ENCODE results near the gene MEIG1. TPM values are rescaled to one million over a fixed set of nuclear protein-coding genes. Genes with fewer than 3 reads are reported as not detected.
"Not testable (repeated sequence)": the region's sequence is repeated elsewhere in the genome, so short reads cannot be mapped to it uniquely, and the experiment has no call there.

MEIG1 gene
- total and polyA plus RNA-seq, 2 of the 8 experiments (the other 6 are each of a cell fraction or from before 2014, with no cell fraction given) = not detected

- H4K8ac ChIP-seq (ENCODE audit: extremely low read depth, insufficient read depth, low read length); H3K9me3 ChIP-seq (ENCODE audit: insufficient read depth in 2 of 2, low read depth in 1 of 2, low read length in 1 of 2); H3K4me2 ChIP-seq (ENCODE audit: insufficient read depth in 1 of 2, low read depth in 2 of 2, low read length in 2 of 2); H2BK5ac ChIP-seq (ENCODE audit: low read depth, low read length); H2BK120ac ChIP-seq (replicated peaks; ENCODE audit: low read depth, low read length); H3K23ac ChIP-seq (ENCODE audit: insufficient read length); H2BK20ac ChIP-seq (ENCODE audit: low read length); H2AK5ac ChIP-seq (ENCODE audit: low read depth, low read length); H3K79me1 ChIP-seq (ENCODE audit: low read depth, low read length); H3K4ac ChIP-seq (replicated peaks; ENCODE audit: insufficient read length, low read depth, low read length); H4K91ac ChIP-seq (replicated peaks; ENCODE audit: insufficient read length, low read length); H2AFZ ChIP-seq (ENCODE audit: low read length); H3K27ac ChIP-seq (ENCODE audit: low read depth, low read length); H3K18ac ChIP-seq (ENCODE audit: extremely low read depth, low read length); H3K56ac ChIP-seq (replicated peaks; ENCODE audit: insufficient read length, low read depth, low read length); H3K23me2 ChIP-seq (ENCODE audit: low read depth, low read length); H3K79me2 ChIP-seq (ENCODE audit: control insufficient read depth in 1 of 2, insufficient read depth in 2 of 2, low read length in 2 of 2); H3K27me3 ChIP-seq (replicated peaks in 1 of 4; ENCODE audit: control insufficient read depth in 3 of 4, extremely low read depth in 1 of 4, insufficient read depth in 3 of 4, low read length in 3 of 4); H3K4me1 ChIP-seq (replicated peaks in 1 of 4; ENCODE audit: control insufficient read depth in 3 of 4, insufficient read depth in 4 of 4, low read length in 3 of 4); H4K20me1 ChIP-seq (replicated peaks in 1 of 2; ENCODE audit: control insufficient read depth in 1 of 2, insufficient read depth in 2 of 2, low read length in 2 of 2); H3K4me3 ChIP-seq (ENCODE audit: extremely low read depth in 1 of 4, insufficient read depth in 2 of 4, low read depth in 3 of 4, low read length in 4 of 4); H3K14ac ChIP-seq (ENCODE audit: insufficient read length); FAIRE-seq; DNase-seq (ENCODE audit: low read depth in 1 of 2, low spot score in 2 of 2); H3K9ac ChIP-seq (replicated peaks in 1 of 4; ENCODE audit: extremely low read depth in 1 of 4, low read depth in 3 of 4, low read length in 3 of 4); H3K36me3 ChIP-seq (ENCODE audit: control insufficient read depth in 2 of 4, insufficient read depth in 4 of 4, low read length in 3 of 4); H2BK15ac ChIP-seq (ENCODE audit: low read length); H2BK12ac ChIP-seq (ENCODE audit: low read depth, low read length); H4K5ac ChIP-seq (ENCODE audit: insufficient read length, low read depth, low read length): not testable (repeated sequence)
- ChIA-PET POLR2A (ENCODE audit: partially characterized antibody) (interaction anchor here (0.7 kb wide), 1 partner anchor 142 kb away, joined by 3 read pairs; no protein-coding TSS in a partner anchor), CTCF (ENCODE audit: partially characterized antibody) (interaction anchor here (1.2 to 2.8 kb wide), 3 partner anchors 43 to 116 kb away, joined by 3 to 10 read pairs (median 7); no protein-coding TSS in a partner anchor)
- WGBS, 2 experiments (ENCODE audit: extremely low coverage in 1 of 2, insufficient coverage in 1 of 2, insufficient read length in 1 of 2, insufficient replicate concordance in 2 of 2, low coverage in 1 of 2, low lambda C conversion rate in 2 of 2, missing lambda C conversion rate in 1 of 2) = 88% methylated on average over 32 of the region's 32 CpGs; no CpG with 5 or more reads in 1 of the 2 experiments
These were observed 34.6 kb downstream of the MEIG1 start for GRCh38 chr10:14993500-14994455.

All from H1 (cell line).